ENCODE measurements around the gene SUSD1. TPM values are rescaled to one million over a fixed set of nuclear protein-coding genes. Genes with fewer than 3 reads are reported as not detected.

The SUSD1 gene
- total RNA-seq, 1 experiment from 2014 or later: 15.3 TPM

DNA sequence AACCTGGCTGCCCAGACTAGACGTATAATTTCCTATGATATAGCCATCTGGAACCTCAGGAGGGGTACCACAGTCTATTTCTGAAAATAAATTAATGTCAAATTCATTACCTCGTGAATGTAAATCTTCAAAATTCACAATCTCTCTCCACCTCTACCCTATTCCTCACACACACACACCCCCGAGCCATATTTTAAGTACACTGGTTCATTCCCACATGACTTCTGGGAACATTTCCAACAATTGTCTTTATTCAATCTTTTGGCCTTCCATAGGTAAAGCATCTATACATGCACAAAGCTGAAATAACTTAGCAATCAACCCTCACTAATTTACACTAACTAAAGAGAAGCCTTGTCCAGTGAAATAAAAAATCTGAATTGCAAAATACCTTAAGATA lies 32.7 kb downstream of the SUSD1 start:
- intact Hi-C loops (cut with micrococcal nuclease; ENCODE audit: unreplicated experiment): no loop called here
- ATAC-seq: no peak
- ChIA-PET POLR2A (no interaction called here), CTCF (no interaction called here)
- Histone ChIP-seq H3K36me3 (ENCODE audit: control insufficient read depth, insufficient read depth, low read length) (no peaks in the 10 kb centered on the region; the same call in 1 of the 2 replicates), H3K9me3 (ENCODE audit: control insufficient read depth, insufficient read depth, low read depth, low read length) (no peaks in the 10 kb centered on the region), H3K27me3 (ENCODE audit: control insufficient read depth, insufficient read depth, low read length) (no peaks in the 10 kb centered on the region), H3K4me3 (ENCODE audit: low read depth in 2 of 2, low read length in 2 of 2) (no peak overlapping the region), H3K4me1 (ENCODE audit: control insufficient read depth, insufficient read depth, low read length) (peaks cover 8% of the 10 kb centered on the region), H3K27ac (ENCODE audit: low read length) (no peak overlapping the region)
- in situ Hi-C loops (cut with HindIII; ENCODE audit: low pct_unique_long_range_greater_than_20kb, low sequenced_read_pairs): no loop called here
- TF ChIP-seq TCF7L2 (IDR thresholded peaks at IDR 0.05; ENCODE audit: low read depth, low read length) (no peak), SIN3A (IDR thresholded peaks at IDR 0.05; ENCODE audit: borderline replicate concordance, insufficient read depth, low read depth, low read length) (no peak), POLR2AphosphoS5 (IDR thresholded peaks at IDR 0.05; ENCODE audit: low read depth, low read length) (no peak)
- TF ChIP-seq, protein P1, sequence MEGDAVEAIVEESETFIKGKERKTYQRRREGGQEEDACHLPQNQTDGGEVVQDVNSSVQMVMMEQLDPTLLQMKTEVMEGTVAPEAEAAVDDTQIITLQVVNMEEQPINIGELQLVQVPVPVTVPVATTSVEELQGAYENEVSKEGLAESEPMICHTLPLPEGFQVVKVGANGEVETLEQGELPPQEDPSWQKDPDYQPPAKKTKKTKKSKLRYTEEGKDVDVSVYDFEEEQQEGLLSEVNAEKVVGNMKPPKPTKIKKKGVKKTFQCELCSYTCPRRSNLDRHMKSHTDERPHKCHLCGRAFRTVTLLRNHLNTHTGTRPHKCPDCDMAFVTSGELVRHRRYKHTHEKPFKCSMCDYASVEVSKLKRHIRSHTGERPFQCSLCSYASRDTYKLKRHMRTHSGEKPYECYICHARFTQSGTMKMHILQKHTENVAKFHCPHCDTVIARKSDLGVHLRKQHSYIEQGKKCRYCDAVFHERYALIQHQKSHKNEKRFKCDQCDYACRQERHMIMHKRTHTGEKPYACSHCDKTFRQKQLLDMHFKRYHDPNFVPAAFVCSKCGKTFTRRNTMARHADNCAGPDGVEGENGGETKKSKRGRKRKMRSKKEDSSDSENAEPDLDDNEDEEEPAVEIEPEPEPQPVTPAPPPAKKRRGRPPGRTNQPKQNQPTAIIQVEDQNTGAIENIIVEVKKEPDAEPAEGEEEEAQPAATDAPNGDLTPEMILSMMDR (IDR thresholded peaks at IDR 0.05): no peak
- DNase-seq (ENCODE audit: low read depth, low spot score): no peak
- BruUV-seq (replicated peaks): no TSS peak

GRCh38 chr9:112140936-112141335 lies 34.2 kb downstream of the SUSD1 start:
- ChIA-PET CTCF (no interaction called here), POLR2A (no interaction called here)
- H3K4me1 ChIP-seq (ENCODE audit: control insufficient read depth, insufficient read depth, low read length): 0 out of 2 replicates have a peak, but pooled peaks cover 3% of the 10 kb centered on the region
- H3K9me3 ChIP-seq (ENCODE audit: control insufficient read depth, insufficient read depth, low read depth, low read length): no peaks in the 10 kb centered on the region
- no peak overlapping the region for H3K4me3 ChIP-seq (ENCODE audit: low read depth in 2 of 2, low read length in 2 of 2)
- BruUV-seq (replicated peaks): no TSS peak
- intact Hi-C loops (cut with micrococcal nuclease; ENCODE audit: unreplicated experiment) (no loop called here), in situ Hi-C loops (cut with HindIII; ENCODE audit: low pct_unique_long_range_greater_than_20kb, low sequenced_read_pairs) (no loop called here)
- peak; percentile 70 for DNase-seq (ENCODE audit: low read depth, low spot score)
- H3K27ac ChIP-seq (ENCODE audit: low read length): no peak overlapping the region
- peak; percentile 91 for ATAC-seq
- H3K36me3 ChIP-seq (ENCODE audit: control insufficient read depth, insufficient read depth, low read length): no peaks in the 10 kb centered on the region; the same call in 1 of the 2 replicates
- TF ChIP-seq POLR2AphosphoS5 (IDR thresholded peaks at IDR 0.05; ENCODE audit: low read depth, low read length) (no peak), REST (IDR thresholded peaks at IDR 0.05; ENCODE audit: insufficient read depth in 1 of 2, low read depth in 2 of 2, low read length in 1 of 2) (no peak), SIN3A (IDR thresholded peaks at IDR 0.05; ENCODE audit: borderline replicate concordance, insufficient read depth, low read depth, low read length) (no peak), TCF7L2 (IDR thresholded peaks at IDR 0.05; ENCODE audit: low read depth, low read length) (no peak)
- TF ChIP-seq, protein P1 (IDR thresholded peaks at IDR 0.05): no peak
- H3K27me3 ChIP-seq (ENCODE audit: control insufficient read depth, insufficient read depth, low read length): no peaks in the 10 kb centered on the region
